ENCODE data around the gene ACOX3. TPM values are rescaled to one million over a fixed set of nuclear protein-coding genes. Genes with fewer than 3 reads are reported as not detected.

Gene ACOX3
- polyA plus RNA-seq, 4 donors, result 13.0 to 18.6 (median 15.7) TPM

GRCh38 chr4:8468746-8469535, 28.4 kb upstream of the ACOX3 start:
- DNase-seq (ENCODE audit: low read depth in 4 of 4, low spot score in 3 of 4), result no peak

- DNase-seq (ENCODE audit: low read depth in 4 of 4, low spot score in 3 of 4), result no peak
Measured at GRCh38 chr4:8467016-8467415, 26.5 kb upstream of the ACOX3 start.

- DNase-seq (ENCODE audit: low read depth in 4 of 4, low spot score in 3 of 4), result no peak
Measured at GRCh38 chr4:8465615-8466611, 25.4 kb upstream of the ACOX3 start.

- DNase-seq (ENCODE audit: low read depth in 4 of 4, low spot score in 3 of 4), result no peak
Measured at GRCh38 chr4:8464381-8464780, 23.9 kb upstream of the ACOX3 start.

GRCh38 chr4:8463811-8464210, 23.3 kb upstream of the ACOX3 start:
- DNase-seq (ENCODE audit: low read depth in 4 of 4, low spot score in 3 of 4), result no peak

GRCh38 chr4:8461616-8462015, 21.1 kb upstream of the ACOX3 start:
- DNase-seq (ENCODE audit: low read depth in 4 of 4, low spot score in 3 of 4), result no peak

GRCh38 chr4:8461086-8461485, 20.6 kb upstream of the ACOX3 start:
- DNase-seq (ENCODE audit: low read depth in 4 of 4, low spot score in 3 of 4), result no peak

GRCh38 chr4:8459867-8460445, 19.4 kb upstream of the ACOX3 start:
- no peak for DNase-seq (ENCODE audit: low read depth in 4 of 4, low spot score in 3 of 4)

- no peak for DNase-seq (ENCODE audit: low read depth in 4 of 4, low spot score in 3 of 4)
Measured at GRCh38 chr4:8457646-8458252, 17.2 kb upstream of the ACOX3 start.

- no peak for DNase-seq (ENCODE audit: low read depth in 4 of 4, low spot score in 3 of 4)
Measured at GRCh38 chr4:8453957-8454356, 13.4 kb upstream of the ACOX3 start.

- no peak for DNase-seq (ENCODE audit: low read depth in 4 of 4, low spot score in 3 of 4)
Measured at GRCh38 chr4:8451440-8452182, 11.1 kb upstream of the ACOX3 start.

GRCh38 chr4:8446122-8446521, 5.6 kb upstream of the ACOX3 start:
- no peak for DNase-seq (ENCODE audit: low read depth in 4 of 4, low spot score in 3 of 4)

GRCh38 chr4:8443801-8444200, 3.3 kb upstream of the ACOX3 start:
- DNase-seq (ENCODE audit: low read depth in 4 of 4, low spot score in 3 of 4), result no peak

GRCh38 chr4:8442596-8443358, 2.3 kb upstream of the ACOX3 start:
- no peak for DNase-seq (ENCODE audit: low read depth in 4 of 4, low spot score in 3 of 4)

- DNase-seq (ENCODE audit: low read depth in 4 of 4, low spot score in 3 of 4), result no peak
Measured at GRCh38 chr4:8441499-8442091, 1.1 kb upstream of the ACOX3 start.

- peak in 1 of 4 donors; percentile 47 for DNase-seq (ENCODE audit: low read depth in 4 of 4, low spot score in 3 of 4)
Measured at GRCh38 chr4:8439914-8440491, 520 bp downstream of the ACOX3 start.

GRCh38 chr4:8439168-8439567, 1.4 kb downstream of the ACOX3 start:
- DNase-seq (ENCODE audit: low read depth in 4 of 4, low spot score in 3 of 4), result no peak

- DNase-seq (ENCODE audit: low read depth in 4 of 4, low spot score in 3 of 4), result no peak
Measured at GRCh38 chr4:8438743-8439142, 1.8 kb downstream of the ACOX3 start.

- no peak for DNase-seq (ENCODE audit: low read depth in 4 of 4, low spot score in 3 of 4)
Measured at GRCh38 chr4:8437281-8437680, 3.2 kb downstream of the ACOX3 start.
